H9 (cell line): ENCODE results near the gene CACNA1D. TPM values are rescaled to one million over a fixed set of nuclear protein-coding genes. Genes with fewer than 3 reads are reported as not detected.
A peak's percentile ranks its signal among the peaks of the same experiment; 100 is the strongest.

ENCODE experiments used
- DNase-seq: peaks from one replicate; pipeline ENCODE4 v3.0.0-alpha.2; 2017
- H2AFZ ChIP-seq: one replicate; pipeline ENCODE4 v1.6.1; 2013; ENCODE audit warnings: mild to moderate bottlenecking, low read length, control low read depth, moderate library complexity
- H2AK5ac ChIP-seq: 2 replicates; pipeline ENCODE4 v1.6.1; 2013; ENCODE audit warnings: low read length, control low read depth, mixed read lengths; ENCODE audit not compliant: insufficient read length
- H2BK120ac ChIP-seq: one replicate; pipeline ENCODE4 v1.6.1; 2013; ENCODE audit warnings: low read depth, mild to moderate bottlenecking, low read length, control low read depth, inconsistent platforms; ENCODE audit not compliant: poor library complexity, severe bottlenecking
- H2BK12ac ChIP-seq: 2 replicates; pipeline ENCODE4 v1.6.1; 2013; ENCODE audit warnings: low read length, control low read depth, mixed read lengths, low read depth; ENCODE audit not compliant: insufficient read length
- H2BK15ac ChIP-seq: 2 replicates; pipeline ENCODE4 v1.6.1; 2013; ENCODE audit warnings: low read depth, low read length, control low read depth
- H2BK20ac ChIP-seq: one replicate; pipeline ENCODE4 v1.6.1; 2013; ENCODE audit warnings: low read depth, mild to moderate bottlenecking, low read length, control low read depth, inconsistent platforms; ENCODE audit not compliant: poor library complexity, severe bottlenecking
- H2BK5ac ChIP-seq: 2 replicates; pipeline ENCODE4 v1.6.1; 2013; ENCODE audit warnings: low read length, control low read depth, mixed read lengths; ENCODE audit not compliant: insufficient read length
- H3K14ac ChIP-seq: 2 replicates; pipeline ENCODE4 v1.6.1; 2013; ENCODE audit warnings: low read length, control low read depth; ENCODE audit not compliant: insufficient read depth
- H3K18ac ChIP-seq: 2 replicates; pipeline ENCODE4 v1.6.1; 2013; ENCODE audit warnings: low read depth, mild to moderate bottlenecking, mixed read lengths, low read length, control low read depth; ENCODE audit not compliant: insufficient read length
- H3K23ac ChIP-seq: 2 replicates; pipeline ENCODE4 v1.6.1; 2013; ENCODE audit warnings: low read length, control low read depth, mixed read lengths, low read depth; ENCODE audit not compliant: insufficient read length
- H3K23me2 ChIP-seq: 2 replicates; pipeline ENCODE4 v1.6.1; 2013; ENCODE audit warnings: low read depth, mild to moderate bottlenecking, mixed read lengths, low read length, control low read depth; ENCODE audit not compliant: insufficient read length, poor library complexity, severe bottlenecking
- H3K27ac ChIP-seq: 2 replicates; pipeline ENCODE4 v1.5.1; 2013; ENCODE audit warnings: low read length, control low read depth, mixed read lengths, low read depth; ENCODE audit not compliant: insufficient read length
- H3K27me3 ChIP-seq: 2 replicates; pipeline ENCODE4 v1.6.1; 2013; ENCODE audit warnings: low read length, control low read depth, inconsistent platforms; ENCODE audit not compliant: insufficient read depth
- H3K4ac ChIP-seq: 2 replicates; pipeline ENCODE4 v1.6.1; 2013; ENCODE audit warnings: low read depth, mild to moderate bottlenecking, control low read depth, inconsistent platforms, low read length, moderate library complexity
- H3K4me1 ChIP-seq: 2 replicates; pipeline ENCODE4 v1.6.1; 2013; ENCODE audit warnings: low read length, control low read depth, inconsistent platforms; ENCODE audit not compliant: insufficient read depth
- H3K4me2 ChIP-seq: 2 replicates; pipeline ENCODE4 v1.6.1; 2013; ENCODE audit warnings: low read length, control low read depth, mixed read lengths; ENCODE audit not compliant: insufficient read length, insufficient read depth
- H3K56ac ChIP-seq: 2 replicates; pipeline ENCODE4 v1.6.1; 2013; ENCODE audit warnings: low read depth, mild to moderate bottlenecking, mixed read lengths, low read length, control low read depth; ENCODE audit not compliant: insufficient read length
- H3K79me1 ChIP-seq: 2 replicates; pipeline ENCODE4 v1.6.1; 2013; ENCODE audit warnings: low read depth, mild to moderate bottlenecking, moderate library complexity, low read length, control low read depth, inconsistent platforms; ENCODE audit not compliant: insufficient read depth, poor library complexity, severe bottlenecking
- H3K79me2 ChIP-seq: 2 replicates; pipeline ENCODE4 v1.6.1; 2013; ENCODE audit warnings: low read length, control low read depth, inconsistent platforms; ENCODE audit not compliant: insufficient read depth
- H3K9ac ChIP-seq: 2 replicates; pipeline ENCODE4 v1.6.1; 2013; ENCODE audit warnings: low read length, control low read depth, mixed read lengths; ENCODE audit not compliant: insufficient read length; ENCODE audit errors: extremely low read depth
- H3K9me3 ChIP-seq: one replicate; pipeline ENCODE4 v1.6.1; 2013; ENCODE audit warnings: low read depth, low read length, inconsistent platforms; ENCODE audit not compliant: control insufficient read depth
- H3T11ph ChIP-seq: one replicate; pipeline ENCODE4 v1.6.1; 2013; ENCODE audit warnings: mild to moderate bottlenecking, low read length, control low read depth, inconsistent platforms
- H4K20me1 ChIP-seq: one replicate; pipeline ENCODE4 v1.6.1; 2013; ENCODE audit not compliant: control insufficient read depth, insufficient read length, insufficient read depth
- H4K5ac ChIP-seq: 2 replicates; pipeline ENCODE4 v1.6.1; 2013; ENCODE audit warnings: low read depth, mild to moderate bottlenecking, mixed read lengths, low read length, control low read depth; ENCODE audit not compliant: insufficient read length
- H4K8ac ChIP-seq: replicated peaks from 2 replicates; pipeline ENCODE4 v1.6.1; 2013; ENCODE audit warnings: low read length, control low read depth, mixed read lengths, low read depth; ENCODE audit not compliant: insufficient read length
- H4K91ac ChIP-seq: 2 replicates; pipeline ENCODE4 v1.6.1; 2013; ENCODE audit warnings: low read depth, mild to moderate bottlenecking, moderate library complexity, mixed read lengths, low read length, control low read depth; ENCODE audit not compliant: insufficient read length
- H3K27ac Mint-ChIP-seq, 3 experiments: 2 replicates in 2 of 3; 3 replicates in 1 of 3; pipeline ENCODE4 v1.8.0; 2020 to 2021; ENCODE audit warnings: mixed read lengths in 3 of 3, mild to moderate bottlenecking in 1 of 3, moderate library complexity in 1 of 3
- H3K27me3 Mint-ChIP-seq: 2 replicates; pipeline ENCODE4 v1.8.0; 2021; ENCODE audit warnings: low read depth, mild to moderate bottlenecking, moderate library complexity, mixed read lengths
- H3K36me3 Mint-ChIP-seq, 3 experiments: 2 replicates in 2 of 3; 3 replicates in 1 of 3; pipeline ENCODE4 v1.8.0; 2020 to 2021; ENCODE audit warnings: low read depth in 3 of 3, mixed read lengths in 3 of 3; ENCODE audit not compliant: insufficient read depth in 1 of 3
- H3K4me1 Mint-ChIP-seq, 2 experiments: 2 replicates each; pipeline ENCODE4 v1.8.0; 2020; ENCODE audit warnings: mixed read lengths in 2 of 2
- H3K4me3 Mint-ChIP-seq, 2 experiments: 2 replicates in 1 of 2; 3 replicates in 1 of 2; pipeline ENCODE4 v1.8.0; 2020 to 2021; ENCODE audit warnings: mild to moderate bottlenecking in 2 of 2, mixed read lengths in 2 of 2, moderate library complexity in 1 of 2
- H3K9me3 Mint-ChIP-seq, 2 experiments: 2 replicates in 1 of 2; 3 replicates in 1 of 2; pipeline ENCODE4 v1.8.0; 2020; ENCODE audit warnings: mild to moderate bottlenecking in 2 of 2, mixed read lengths in 2 of 2, moderate library complexity in 1 of 2
- CTCF ChIP-seq: fragments of 200-600 bp; sonication (generic); conservative IDR thresholded peaks from 3 replicates; pipeline ENCODE4 v1.8.0; 2021; ENCODE audit warnings: antibody characterized with exemption, mild to moderate bottlenecking
- WGBS: extraction: QIAGEN DNeasy Blood & Tissue Kit; methylation state at CpG from one replicate; pipeline ENCODE4 v1.1.7; 2013; ENCODE audit warnings: missing lambda C conversion rate, low lambda C conversion rate, mixed read lengths; ENCODE audit not compliant: insufficient read length; ENCODE audit errors: extremely low coverage; 5-methylcytosine and 5-hydroxymethylcytosine counted together
- total RNA-seq: library from RNA; stranded (reverse); gene quantifications from 2 replicates; pipeline ENCODE4 v1.2.1, GENCODE V29; 2021

Gene CACNA1D
- total RNA-seq, 1 experiment from 2014 or later = 3.5 TPM

- Mint-ChIP-seq H3K9me3 (no peaks in the 10 kb centered on the region; a peak in 1 of 5 replicates), H3K4me1 (peaks cover 2 to 7% of the 10 kb centered on the region in 2 experiments; a peak in 2 of 4 replicates), H3K4me3 (no peak overlapping the region; a peak in 1 of 5 replicates), H3K27ac (peak overlapping the region in 1 of 3 experiments; percentile 49; a peak in 1 of 7 replicates), H3K36me3 (no peaks in the 10 kb centered on the region), H3K27me3 (peaks cover 5% of the 10 kb centered on the region)
- no peaks in the 10 kb centered on the region for H3K9me3 ChIP-seq
- no peak overlapping the region for H4K8ac ChIP-seq
- no CpG with 5 or more reads among the region's 15 CpGs for WGBS
- no peaks in the 10 kb centered on the region for H3K23me2 ChIP-seq
- H3K23ac ChIP-seq = no peak overlapping the region
- no peak overlapping the region for H4K91ac ChIP-seq
- no peak for TF ChIP-seq CTCF
- no peak overlapping the region for H3K4me2 ChIP-seq
- no peak overlapping the region for H4K5ac ChIP-seq
- H3K4ac ChIP-seq = no peak overlapping the region
- DNase-seq = no peak
- H3K79me1 ChIP-seq = no peaks in the 10 kb centered on the region
- H3T11ph ChIP-seq = no peak overlapping the region
- no peak overlapping the region for H3K18ac ChIP-seq
- no peak overlapping the region for H2BK5ac ChIP-seq
- no peaks in the 10 kb centered on the region for H3K79me2 ChIP-seq
- no peak overlapping the region; the same call in 1 of the 2 replicates for H3K14ac ChIP-seq
- H2BK20ac ChIP-seq = no peak overlapping the region
- H4K20me1 ChIP-seq = no peaks in the 10 kb centered on the region
- H3K4me1 ChIP-seq = no peaks in the 10 kb centered on the region
- no peak overlapping the region for H3K27ac ChIP-seq
- no peak overlapping the region for H2AK5ac ChIP-seq
- no peak overlapping the region for H3K9ac ChIP-seq
- H2BK15ac ChIP-seq = no peak overlapping the region
- H2AFZ ChIP-seq = no peak overlapping the region
- H2BK12ac ChIP-seq = no peak overlapping the region
- no peak overlapping the region for H3K56ac ChIP-seq
- H3K27me3 ChIP-seq = no peaks in the 10 kb centered on the region
- no peak overlapping the region for H2BK120ac ChIP-seq
These were observed 200.4 kb downstream of the CACNA1D start for GRCh38 chr3:53694666-53695323.
